ENCODE measurements around the gene EDIL3.

DNA sequence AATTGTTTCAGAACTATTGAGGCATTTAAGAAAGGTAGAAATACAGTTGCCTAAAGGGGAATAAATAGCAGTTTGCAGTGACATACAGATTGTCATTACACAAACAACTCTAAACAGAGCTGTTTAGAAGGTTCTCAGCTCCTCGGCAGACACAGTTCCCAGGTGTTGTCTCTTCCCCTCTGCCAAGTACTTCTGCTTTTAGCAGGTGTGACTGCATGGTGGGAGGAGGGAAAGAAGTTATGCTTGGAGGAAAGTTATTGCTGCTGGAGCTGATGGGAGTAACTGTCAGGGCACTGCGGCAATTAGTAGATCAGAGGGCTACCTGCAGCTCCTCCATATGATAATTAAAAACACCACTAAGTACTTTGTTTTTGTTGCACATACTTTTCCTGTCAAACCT is 14.5 kb downstream of the EDIL3 start:
- TF ChIP-seq, protein P1, sequence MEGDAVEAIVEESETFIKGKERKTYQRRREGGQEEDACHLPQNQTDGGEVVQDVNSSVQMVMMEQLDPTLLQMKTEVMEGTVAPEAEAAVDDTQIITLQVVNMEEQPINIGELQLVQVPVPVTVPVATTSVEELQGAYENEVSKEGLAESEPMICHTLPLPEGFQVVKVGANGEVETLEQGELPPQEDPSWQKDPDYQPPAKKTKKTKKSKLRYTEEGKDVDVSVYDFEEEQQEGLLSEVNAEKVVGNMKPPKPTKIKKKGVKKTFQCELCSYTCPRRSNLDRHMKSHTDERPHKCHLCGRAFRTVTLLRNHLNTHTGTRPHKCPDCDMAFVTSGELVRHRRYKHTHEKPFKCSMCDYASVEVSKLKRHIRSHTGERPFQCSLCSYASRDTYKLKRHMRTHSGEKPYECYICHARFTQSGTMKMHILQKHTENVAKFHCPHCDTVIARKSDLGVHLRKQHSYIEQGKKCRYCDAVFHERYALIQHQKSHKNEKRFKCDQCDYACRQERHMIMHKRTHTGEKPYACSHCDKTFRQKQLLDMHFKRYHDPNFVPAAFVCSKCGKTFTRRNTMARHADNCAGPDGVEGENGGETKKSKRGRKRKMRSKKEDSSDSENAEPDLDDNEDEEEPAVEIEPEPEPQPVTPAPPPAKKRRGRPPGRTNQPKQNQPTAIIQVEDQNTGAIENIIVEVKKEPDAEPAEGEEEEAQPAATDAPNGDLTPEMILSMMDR (IDR thresholded peaks at IDR 0.05), result no peak
- no peak for TF ChIP-seq POLR2A (IDR thresholded peaks at IDR 0.05)
